GM19452 (cell line): ENCODE data around the gene ENTPD1.
A peak's percentile ranks its signal among the peaks of the same experiment; 100 is the strongest.

Experiments
- ATAC-seq: cut with Tn5 transposase; IDR thresholded peaks from one replicate; pipeline ENCODE4 v1.9.1; 2021; ENCODE audit not compliant: unreplicated experiment

ENTPD1 gene

GRCh38 chr10:95820363-95820762 is 64.4 kb downstream of the ENTPD1 start:
- no peak for ATAC-seq

- ATAC-seq = no peak
Observed at GRCh38 chr10:95821720-95822119, 65.8 kb downstream of the ENTPD1 start.

- no peak for ATAC-seq
Observed at GRCh38 chr10:95830044-95830443, 74.1 kb downstream of the ENTPD1 start.

GRCh38 chr10:95831076-95831475 is 75.1 kb downstream of the ENTPD1 start:
- no peak for ATAC-seq

- ATAC-seq = no peak
Observed at GRCh38 chr10:95831515-95831914, 75.6 kb downstream of the ENTPD1 start.

- ATAC-seq = peak; percentile 85
Observed at GRCh38 chr10:95832216-95833041, 76.5 kb downstream of the ENTPD1 start.

GRCh38 chr10:95833042-95833610 is 77.2 kb downstream of the ENTPD1 start:
- ATAC-seq = no peak

GRCh38 chr10:95834406-95834805 is 78.4 kb downstream of the ENTPD1 start:
- no peak for ATAC-seq

GRCh38 chr10:95835149-95835860 is 79.3 kb downstream of the ENTPD1 start:
- no peak for ATAC-seq

GRCh38 chr10:95835911-95836310 is 79.9 kb downstream of the ENTPD1 start:
- ATAC-seq = no peak

GRCh38 chr10:95836610-95837355 is 80.8 kb downstream of the ENTPD1 start:
- ATAC-seq = no peak

GRCh38 chr10:95837356-95837776 is 81.4 kb downstream of the ENTPD1 start:
- ATAC-seq = peak; percentile 26

GRCh38 chr10:95837783-95838182 is 81.8 kb downstream of the ENTPD1 start:
- ATAC-seq = peak; percentile 41

GRCh38 chr10:95840121-95840520 is 84.2 kb downstream of the ENTPD1 start:
- ATAC-seq = no peak

GRCh38 chr10:95840681-95841080 is 84.7 kb downstream of the ENTPD1 start:
- ATAC-seq = no peak

GRCh38 chr10:95841661-95842498 is 85.9 kb downstream of the ENTPD1 start:
- ATAC-seq = peak; percentile 45

- no peak for ATAC-seq
Observed at GRCh38 chr10:95845411-95845810, 89.4 kb downstream of the ENTPD1 start.

- ATAC-seq = no peak
Observed at GRCh38 chr10:95847007-95847406, 91.0 kb downstream of the ENTPD1 start.

GRCh38 chr10:95848841-95849240 is 92.9 kb downstream of the ENTPD1 start:
- ATAC-seq = no peak

- no peak for ATAC-seq
Observed at GRCh38 chr10:95850791-95851190, 94.8 kb downstream of the ENTPD1 start.
